ENCODE measurements around the gene KIF4A. TPM values are rescaled to one million over a fixed set of nuclear protein-coding genes. Genes with fewer than 3 reads are reported as not detected.
A peak's percentile ranks its signal among the peaks of the same experiment; 100 is the strongest.
"Not testable (repeated sequence)": the region's sequence is repeated elsewhere in the genome, so short reads cannot be mapped to it uniquely, and the experiment has no call there.

The KIF4A gene
- total RNA-seq, 1 donor = 14.5 TPM

- H3K4me3 ChIP-seq (ENCODE audit: low read depth, low read length) = no peak overlapping the region
- peak; percentile 13 for DNase-seq (ENCODE audit: low read depth)
- TF ChIP-seq CTCF (IDR thresholded peaks at IDR 0.05; ENCODE audit: insufficient read depth, low read length) = no peak
These were observed 109.0 kb downstream of the KIF4A start for GRCh38 chrX:70398899-70399298.

DNA sequence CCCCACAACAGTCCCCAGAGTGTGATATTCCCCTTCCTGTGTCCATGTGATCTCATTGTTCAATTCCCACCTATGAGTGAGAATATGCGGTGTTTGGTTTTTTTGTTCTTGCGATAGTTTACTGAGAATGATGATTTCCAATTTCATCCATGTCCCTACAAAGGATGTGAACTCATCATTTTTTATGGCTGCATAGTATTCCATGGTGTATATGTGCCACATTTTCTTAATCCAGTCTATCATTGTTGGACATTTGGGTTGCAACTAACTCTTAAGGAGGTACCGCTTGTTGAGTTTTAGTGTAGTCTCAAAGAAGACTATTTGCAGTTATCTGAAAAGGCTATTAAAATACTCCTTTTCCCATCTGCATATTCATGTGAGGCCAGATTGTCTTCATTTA, 110.3 kb downstream of the KIF4A start:
- not testable (repeated sequence) for DNase-seq (ENCODE audit: low read depth); H3K4me3 ChIP-seq (ENCODE audit: low read depth, low read length)

- TF ChIP-seq CTCF (IDR thresholded peaks at IDR 0.05; ENCODE audit: insufficient read depth, low read length) = no peak
These were observed 112.8 kb downstream of the KIF4A start for GRCh38 chrX:70402721-70403120.

DNA sequence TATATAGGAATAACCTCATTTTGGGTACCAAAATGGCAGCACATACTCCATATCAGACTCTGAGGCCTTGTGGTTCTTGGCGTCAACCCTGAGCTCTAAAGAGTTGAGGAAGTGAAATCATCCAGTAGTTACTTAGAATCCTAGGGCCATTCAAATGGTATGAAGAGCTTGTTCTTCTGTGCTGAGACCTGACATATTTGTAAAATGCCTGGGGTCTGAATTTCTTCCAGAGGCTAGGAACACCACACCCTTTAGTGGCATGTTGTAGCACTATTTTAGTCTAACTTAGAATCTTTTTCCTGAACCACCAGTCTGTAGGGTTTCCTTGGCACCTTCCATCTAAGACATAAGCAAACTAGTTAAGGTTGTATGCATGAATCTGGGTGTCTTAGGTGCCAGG, 115.1 kb downstream of the KIF4A start:
- no peak overlapping the region for H3K4me3 ChIP-seq (ENCODE audit: low read depth, low read length)
- no peak for DNase-seq (ENCODE audit: low read depth)
- TF ChIP-seq CTCF (IDR thresholded peaks at IDR 0.05; ENCODE audit: insufficient read depth, low read length) = no peak

More at GRCh38 chrX:70402721-70403120, 112.8 kb downstream of the KIF4A start:
- no peak for DNase-seq (ENCODE audit: low read depth)
- no peak overlapping the region for H3K4me3 ChIP-seq (ENCODE audit: low read depth, low read length)

DNA sequence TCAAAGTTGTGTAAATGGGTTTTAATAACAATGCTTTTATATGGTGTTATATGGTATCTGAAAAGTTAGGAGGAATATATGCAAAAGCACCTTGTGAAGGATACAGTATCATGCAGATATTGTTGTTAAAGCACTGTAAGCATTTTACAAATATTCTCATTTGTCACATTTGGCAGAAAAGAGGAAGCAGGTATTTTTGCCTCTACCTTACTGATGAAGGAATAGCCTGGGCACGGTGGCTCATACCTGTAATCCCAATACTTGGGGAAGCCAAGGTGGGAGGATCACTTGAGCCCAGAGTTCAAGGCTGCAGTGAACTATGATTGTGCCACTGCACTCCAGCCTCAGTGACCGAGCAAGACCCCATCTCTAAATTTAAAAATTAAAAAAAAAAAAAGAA, 121.0 kb downstream of the KIF4A start:
- TF ChIP-seq CTCF (IDR thresholded peaks at IDR 0.05; ENCODE audit: insufficient read depth, low read length) = no peak
- H3K4me3 ChIP-seq (ENCODE audit: low read depth, low read length) = no peak overlapping the region
- no peak for DNase-seq (ENCODE audit: low read depth)

GRCh38 chrX:70411475-70411874, 121.6 kb downstream of the KIF4A start:
- H3K4me3 ChIP-seq (ENCODE audit: low read depth, low read length) = no peak overlapping the region
- TF ChIP-seq CTCF (IDR thresholded peaks at IDR 0.05; ENCODE audit: insufficient read depth, low read length) = no peak
- DNase-seq (ENCODE audit: low read depth) = no peak

GRCh38 chrX:70421618-70422017, 131.7 kb downstream of the KIF4A start:
- no peak overlapping the region for H3K4me3 ChIP-seq (ENCODE audit: low read depth, low read length)
- DNase-seq (ENCODE audit: low read depth) = no peak
- no peak for TF ChIP-seq CTCF (IDR thresholded peaks at IDR 0.05; ENCODE audit: insufficient read depth, low read length)

Data from fibroblast of the aortic adventitia (primary cell).